OCI-LY3 (cell line): Measurements from ENCODE around the gene CEP76.
A peak's percentile ranks its signal among the peaks of the same experiment; 100 is the strongest.

ENCODE experiments used
- H2AFZ ChIP-seq: fragments of 200-600, 300-600 bp; shearing (Covaris generic); 2 replicates; pipeline ENCODE4 v1.6.0; 2014; ENCODE audit warnings: antibody characterized with exemption, low read depth, low read length
- H3K27ac ChIP-seq: fragments of 200-600, 300-600 bp; sonication (generic); 2 replicates; pipeline ENCODE4 v1.5.1; 2014; ENCODE audit warnings: mild to moderate bottlenecking, low read length, moderate library complexity, mixed read lengths
- H3K27me3 ChIP-seq: fragments of 200-600, 300-600 bp; sonication (generic); 2 replicates; pipeline ENCODE4 v1.6.1; 2014; ENCODE audit warnings: low read depth, low read length, mixed read lengths
- H3K36me3 ChIP-seq: fragments of 200-600, 300-600 bp; sonication (generic); replicated peaks from 2 replicates; pipeline ENCODE3; 2014; ENCODE audit warnings: low read depth, low read length, mixed read lengths
- H3K4me1 ChIP-seq: fragments of 300-600, 200-600 bp; sonication (generic); 2 replicates; pipeline ENCODE4 v1.6.1; 2014; ENCODE audit warnings: low read length, mixed read lengths
- H3K4me2 ChIP-seq: fragments of 200-600, 300-600 bp; sonication (generic); 2 replicates; pipeline ENCODE4 v1.6.1; 2014; ENCODE audit warnings: low read length, mixed read lengths
- H3K4me3 ChIP-seq: fragments of 300-600, 200-600 bp; sonication (generic); 2 replicates; pipeline ENCODE4 v1.5.1; 2014; ENCODE audit warnings: antibody characterized with exemption, mild to moderate bottlenecking, low read length, moderate library complexity
- H3K79me2 ChIP-seq: fragments of 300-600, 200-600 bp; shearing (Covaris generic); 2 replicates; pipeline ENCODE4 v1.6.1; 2014; ENCODE audit warnings: mild to moderate bottlenecking, low read length, mixed read lengths
- H3K9ac ChIP-seq: fragments of 300-600, 200-600 bp; shearing (Covaris generic); 2 replicates; pipeline ENCODE4 v1.6.0; 2014; ENCODE audit warnings: mild to moderate bottlenecking, low read length, moderate library complexity
- H3K9me3 ChIP-seq: fragments of 200-600, 300-600 bp; shearing (Covaris generic); 2 replicates; pipeline ENCODE4 v1.6.1; 2014; ENCODE audit warnings: low read length, mixed read lengths; ENCODE audit not compliant: insufficient read depth
- H4K20me1 ChIP-seq: fragments of 200-600, 300-600 bp; sonication (generic); 2 replicates; pipeline ENCODE4 v1.6.1; 2016; ENCODE audit warnings: low read length, mixed read lengths; ENCODE audit not compliant: insufficient read depth
- EZH2phosphoT487 ChIP-seq: fragments of 200-600 bp; shearing (Covaris generic); IDR thresholded peaks from 2 replicates; pipeline ENCODE4 v1.6.1; 2018; ENCODE audit warnings: antibody characterized with exemption, mixed run types, low read depth
- TF ChIP-seq, protein P1 (sequence below): fragments of 200-600, 300-600 bp; sonication (generic); IDR thresholded peaks from 2 replicates; pipeline ENCODE4 v1.5.1; 2014; ENCODE audit warnings: antibody characterized with exemption, low read length, low read depth

CEP76 gene

DNA sequence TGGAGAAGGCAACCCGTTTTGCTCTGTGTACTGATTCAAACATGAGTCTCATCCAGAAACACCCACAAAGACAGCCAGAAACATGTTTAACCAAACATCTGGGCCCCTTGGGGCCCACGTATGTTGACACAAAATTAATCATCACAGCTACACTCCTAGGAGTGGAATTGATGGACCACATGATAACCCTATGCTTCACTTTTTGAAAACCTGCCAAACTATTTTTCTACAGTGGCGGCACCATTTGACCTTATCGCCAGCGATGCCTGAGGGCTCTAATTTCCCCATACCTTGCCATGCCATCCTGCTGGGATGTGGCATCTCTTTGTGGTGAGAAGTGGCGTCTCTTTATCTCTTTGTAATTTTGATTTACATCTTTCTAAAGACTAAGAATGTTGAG lies 38.8 kb upstream of the CEP76 start:
- H3K9ac ChIP-seq = no peak overlapping the region
- no peaks in the 10 kb centered on the region for H3K9me3 ChIP-seq
- H3K27me3 ChIP-seq = no peaks in the 10 kb centered on the region
- H3K27ac ChIP-seq = no peak overlapping the region
- H2AFZ ChIP-seq = no peak overlapping the region
- TF ChIP-seq, protein P1, sequence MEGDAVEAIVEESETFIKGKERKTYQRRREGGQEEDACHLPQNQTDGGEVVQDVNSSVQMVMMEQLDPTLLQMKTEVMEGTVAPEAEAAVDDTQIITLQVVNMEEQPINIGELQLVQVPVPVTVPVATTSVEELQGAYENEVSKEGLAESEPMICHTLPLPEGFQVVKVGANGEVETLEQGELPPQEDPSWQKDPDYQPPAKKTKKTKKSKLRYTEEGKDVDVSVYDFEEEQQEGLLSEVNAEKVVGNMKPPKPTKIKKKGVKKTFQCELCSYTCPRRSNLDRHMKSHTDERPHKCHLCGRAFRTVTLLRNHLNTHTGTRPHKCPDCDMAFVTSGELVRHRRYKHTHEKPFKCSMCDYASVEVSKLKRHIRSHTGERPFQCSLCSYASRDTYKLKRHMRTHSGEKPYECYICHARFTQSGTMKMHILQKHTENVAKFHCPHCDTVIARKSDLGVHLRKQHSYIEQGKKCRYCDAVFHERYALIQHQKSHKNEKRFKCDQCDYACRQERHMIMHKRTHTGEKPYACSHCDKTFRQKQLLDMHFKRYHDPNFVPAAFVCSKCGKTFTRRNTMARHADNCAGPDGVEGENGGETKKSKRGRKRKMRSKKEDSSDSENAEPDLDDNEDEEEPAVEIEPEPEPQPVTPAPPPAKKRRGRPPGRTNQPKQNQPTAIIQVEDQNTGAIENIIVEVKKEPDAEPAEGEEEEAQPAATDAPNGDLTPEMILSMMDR = no peak
- TF ChIP-seq EZH2phosphoT487 = no peak
- no peaks in the 10 kb centered on the region for H3K79me2 ChIP-seq
- no peaks in the 10 kb centered on the region for H3K4me1 ChIP-seq
- H3K36me3 ChIP-seq = no peaks in the 10 kb centered on the region
- H3K4me3 ChIP-seq = no peak overlapping the region
- H4K20me1 ChIP-seq = no peaks in the 10 kb centered on the region
- H3K4me2 ChIP-seq = no peak overlapping the region

DNA sequence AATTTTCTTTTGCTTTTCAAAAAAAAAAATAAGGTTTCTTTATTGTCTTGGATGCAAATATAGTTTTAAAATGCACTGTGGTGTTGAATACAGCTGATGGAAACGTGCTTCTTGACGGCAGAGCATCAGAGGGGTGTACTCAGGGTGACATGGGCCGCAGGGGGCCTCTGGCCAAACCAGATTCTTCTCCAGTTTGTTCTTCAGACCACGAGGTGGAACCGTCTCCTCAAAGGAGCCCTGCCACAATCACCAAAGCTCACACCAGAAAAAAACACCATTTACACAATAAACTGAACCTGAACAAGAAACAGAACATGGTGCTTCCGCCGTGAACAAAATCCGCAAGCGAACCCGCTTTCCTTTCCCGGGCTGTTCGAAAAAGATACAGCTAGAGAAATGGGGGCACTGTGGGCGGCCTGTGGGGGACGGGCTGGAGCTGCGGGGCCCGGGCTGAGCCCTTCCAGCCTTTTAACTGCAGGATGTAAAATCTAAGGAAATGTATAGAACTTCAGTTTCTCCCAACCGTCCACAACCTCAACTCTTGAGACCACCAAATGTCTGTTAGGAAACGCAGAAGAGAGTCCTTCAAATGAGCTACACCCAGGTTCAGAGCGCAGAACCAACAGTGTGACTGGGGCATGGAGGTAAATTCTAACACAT lies 34.9 kb upstream of the CEP76 start:
- Histone ChIP-seq H3K4me3 (no peak overlapping the region), H3K27ac (no peak overlapping the region), H3K4me2 (no peak overlapping the region), H3K79me2 (no peaks in the 10 kb centered on the region), H3K9ac (no peak overlapping the region), H3K4me1 (no peaks in the 10 kb centered on the region), H3K36me3 (no peaks in the 10 kb centered on the region), H2AFZ (no peak overlapping the region), H3K9me3 (no peaks in the 10 kb centered on the region), H3K27me3 (no peaks in the 10 kb centered on the region), H4K20me1 (no peaks in the 10 kb centered on the region)
- no peak for TF ChIP-seq EZH2phosphoT487
- TF ChIP-seq, protein P1 = no peak

DNA sequence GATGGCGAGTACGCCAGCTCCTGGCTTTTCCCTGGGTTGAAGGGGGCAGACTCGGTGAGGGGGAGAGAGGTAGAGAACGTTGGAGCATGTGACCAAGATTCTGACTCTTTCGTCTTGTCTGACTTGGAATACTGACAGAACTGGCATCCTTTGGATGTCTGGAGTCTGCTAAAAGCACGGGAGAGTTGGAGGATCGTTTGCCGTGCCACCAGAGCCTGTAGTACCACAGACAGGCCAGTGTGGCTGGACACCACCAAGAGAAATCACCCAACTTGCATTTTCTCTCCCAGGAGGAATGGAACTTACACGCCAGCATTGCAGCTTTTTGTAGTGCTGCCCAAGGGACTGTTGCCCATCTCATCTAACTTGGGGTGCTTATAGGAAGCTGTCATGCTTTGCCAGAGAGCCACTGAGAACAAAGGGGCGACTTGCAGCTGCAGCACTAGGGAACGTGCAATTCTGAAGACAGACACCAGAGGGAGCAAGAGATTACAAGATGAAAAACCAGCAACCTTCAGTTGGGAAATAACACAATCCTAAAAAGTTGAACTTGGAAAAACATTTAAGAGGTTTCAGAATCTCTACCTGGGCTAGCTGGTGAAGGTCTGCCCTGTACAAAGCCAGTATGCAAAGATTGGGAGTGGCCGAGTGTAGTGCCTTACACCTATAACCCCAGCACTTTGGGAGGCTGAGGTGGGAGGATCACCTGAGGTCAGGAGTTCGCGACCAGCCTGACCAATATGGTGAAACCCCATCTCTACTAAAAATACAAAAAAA lies 24.4 kb upstream of the CEP76 start:
- Histone ChIP-seq H3K4me1 (peaks cover 2% of the 10 kb centered on the region), H3K4me2 (no peak overlapping the region), H3K27me3 (no peaks in the 10 kb centered on the region), H3K4me3 (no peak overlapping the region), H3K79me2 (no peaks in the 10 kb centered on the region), H4K20me1 (no peaks in the 10 kb centered on the region; the same call in 1 of the 2 replicates), H3K27ac (no peak overlapping the region), H2AFZ (no peak overlapping the region), H3K9me3 (no peaks in the 10 kb centered on the region), H3K36me3 (peaks cover 22% of the 10 kb centered on the region), H3K9ac (no peak overlapping the region)
- no peak for TF ChIP-seq EZH2phosphoT487
- TF ChIP-seq, protein P1 = peak; percentile 88

DNA sequence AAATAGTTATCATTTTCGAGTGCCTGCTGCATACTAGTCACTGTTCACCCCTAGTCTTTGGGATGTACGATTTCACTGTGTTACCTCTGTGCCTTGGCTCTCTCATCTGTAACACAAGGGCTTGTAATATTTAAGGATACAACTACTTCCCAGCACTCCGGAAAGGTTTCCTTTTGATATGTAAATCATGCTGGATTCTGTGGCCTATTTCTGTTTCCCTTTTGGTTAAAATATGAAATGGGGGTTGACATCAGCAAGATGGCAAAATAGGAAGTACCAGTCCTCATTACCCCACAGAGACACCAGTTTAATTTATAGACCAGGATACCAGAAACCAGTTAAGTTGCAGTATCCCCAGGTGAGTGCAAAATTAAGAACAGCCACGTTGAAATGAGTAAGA lies 23.8 kb upstream of the CEP76 start:
- Histone ChIP-seq H3K27ac (no peak overlapping the region), H2AFZ (no peak overlapping the region), H3K9me3 (no peaks in the 10 kb centered on the region), H3K27me3 (no peaks in the 10 kb centered on the region), H3K4me3 (no peak overlapping the region), H3K4me1 (peaks cover 8% of the 10 kb centered on the region), H3K36me3 (peaks cover 25% of the 10 kb centered on the region), H3K9ac (no peak overlapping the region), H4K20me1 (no peaks in the 10 kb centered on the region; the same call in 1 of the 2 replicates), H3K79me2 (no peaks in the 10 kb centered on the region), H3K4me2 (no peak overlapping the region)
- TF ChIP-seq, protein P1 = no peak
- no peak for TF ChIP-seq EZH2phosphoT487
